Caco-2 (cell line): ENCODE measurements around the gene ETV6. TPM values are rescaled to one million over a fixed set of nuclear protein-coding genes. Genes with fewer than 3 reads are reported as not detected.

Source experiments
- BruUV-seq: library from RNA; stranded (reverse); fragments of 400-500 nt; replicated peaks from 2 replicates; lab custom pipeline; 2021; lab: Mats Ljungman, UMichigan
- CTCF ChIA-PET: fragments of 300-600 bp; sonication (Branson Sonifier 250); formaldehyde crosslinking; loops from one replicate; lab custom pipeline; 2022; ENCODE audit warnings: antibody characterized with exemption; lab: Charles Lee
- POLR2A ChIA-PET: fragments of 300-600 bp; sonication (Branson Sonifier 250); formaldehyde crosslinking; loops from one replicate; lab custom pipeline; 2022; ENCODE audit warnings: antibody characterized with exemption; lab: Charles Lee
- DNase-seq, 2 experiments: peaks; one replicate each; pipeline versions ENCODE4 v3.0.0 to v3.0.0-alpha.2; 2020 to 2022
- H3K27me3 ChIP-seq: replicated peaks from 2 replicates; pipeline ENCODE4 v1.6.0; 2011; ENCODE audit warnings: low read length; ENCODE audit not compliant: control insufficient read depth, insufficient read depth
- H3K36me3 ChIP-seq: 2 replicates; pipeline ENCODE4 v1.5.1; 2011; ENCODE audit warnings: low read length; ENCODE audit not compliant: control insufficient read depth, insufficient read depth
- H3K4me1 ChIP-seq: fragments of 250-450 bp; sonication (Bioruptor Pico); 2 replicates; pipeline ENCODE4 v1.5.1; 2020; ENCODE audit warnings: mild to moderate bottlenecking
- H3K4me3 ChIP-seq: 2 replicates; pipeline ENCODE4 v1.5.1; 2011; ENCODE audit warnings: low read depth, mild to moderate bottlenecking, control low read depth, low read length
- H3K9me3 ChIP-seq: fragments of 250-450 bp; sonication (Bioruptor Pico); 2 replicates; pipeline ENCODE4 v1.5.1; 2020; ENCODE audit warnings: mild to moderate bottlenecking, moderate library complexity
- H3K27ac Mint-ChIP-seq: one replicate; pipeline ENCODE4 v1.8.0; 2022; ENCODE audit warnings: mixed read lengths; ENCODE audit not compliant: unreplicated experiment
- H3K27me3 Mint-ChIP-seq: one replicate; pipeline ENCODE4 v1.8.0; 2022; ENCODE audit warnings: mixed read lengths; ENCODE audit not compliant: insufficient read depth, unreplicated experiment
- H3K36me3 Mint-ChIP-seq: one replicate; pipeline ENCODE4 v1.8.0; 2022; ENCODE audit warnings: mild to moderate bottlenecking, mixed read lengths; ENCODE audit not compliant: insufficient read depth, unreplicated experiment
- H3K4me1 Mint-ChIP-seq: one replicate; pipeline ENCODE4 v1.8.0; 2022; ENCODE audit warnings: low read depth, mixed read lengths; ENCODE audit not compliant: unreplicated experiment
- H3K4me3 Mint-ChIP-seq: one replicate; pipeline ENCODE4 v1.8.0; 2022; ENCODE audit warnings: mild to moderate bottlenecking, moderate library complexity, mixed read lengths; ENCODE audit not compliant: unreplicated experiment
- H3K9me3 Mint-ChIP-seq: one replicate; pipeline ENCODE4 v1.8.0; 2022; ENCODE audit warnings: mixed read lengths; ENCODE audit not compliant: unreplicated experiment
- CTCF ChIP-seq, 2 experiments: fragments of 200-600 bp in 1 of 2; IDR thresholded peaks; 1 replicate in 1 of 2; 2 replicates in 1 of 2; pipeline versions ENCODE4 v1.5.1 to v1.8.0; 2011 to 2022; ENCODE audit warnings: antibody characterized with exemption in 1 of 2, control low read depth in 1 of 2, inconsistent platforms in 1 of 2, low read depth in 1 of 2, low read length in 1 of 2, mild to moderate bottlenecking in 1 of 2, moderate library complexity in 1 of 2; ENCODE audit not compliant: insufficient read depth in 1 of 2, severe bottlenecking in 1 of 2, unreplicated experiment in 1 of 2
- intact Hi-C: fragments of 100-400 bp; cut with micrococcal nuclease; formaldehyde crosslinking; loops from one replicate; pipeline ENCODE4 v1.10.0; 2022; ENCODE audit not compliant: unreplicated experiment
- total RNA-seq: library from RNA; stranded (reverse); gene quantifications from 2 replicates; pipeline ENCODE4 v1.2.3, GENCODE V29; 2022

Gene ETV6
- total RNA-seq, 1 experiment from 2014 or later, result 15.6 TPM

GRCh38 chr12:11724888-11725311 lies 75.4 kb downstream of the ETV6 start:
- Mint-ChIP-seq H3K4me1 (peaks cover 14% of the 10 kb centered on the region), H3K27ac (no peak overlapping the region), H3K4me3 (no peak overlapping the region), H3K36me3 (no peaks in the 10 kb centered on the region), H3K27me3 (no peaks in the 10 kb centered on the region), H3K9me3 (no peaks in the 10 kb centered on the region)
- TF ChIP-seq CTCF (IDR thresholded peaks at IDR 0.05; ENCODE audit: insufficient read depth in 1 of 2, low read depth in 1 of 2, low read length in 1 of 2, severe bottlenecking in 1 of 2, unreplicated experiment in 1 of 2), result no peak
- POLR2A ChIA-PET, result interaction anchor here (0.6 to 0.7 kb wide), 3 partner anchors 108 to 965 kb away, joined by 3 to 4 read pairs (median 3); no protein-coding TSS in a partner anchor
- H3K4me3 ChIP-seq, result no peak overlapping the region
- H3K27me3 ChIP-seq, result no peaks in the 10 kb centered on the region
- peaks cover 15% of the 10 kb centered on the region for H3K4me1 ChIP-seq
- no peaks in the 10 kb centered on the region for H3K36me3 ChIP-seq
- no peak for DNase-seq
- CTCF ChIA-PET, result no interaction called here
- intact Hi-C loops, result no loop called here
- BruUV-seq, result no TSS peak
- H3K9me3 ChIP-seq, result no peaks in the 10 kb centered on the region

GRCh38 chr12:11725686-11726085 lies 76.2 kb downstream of the ETV6 start:
- POLR2A ChIA-PET, result no interaction called here
- no peaks in the 10 kb centered on the region for H3K27me3 ChIP-seq
- Mint-ChIP-seq H3K4me3 (no peak overlapping the region), H3K4me1 (peaks cover 18% of the 10 kb centered on the region), H3K27me3 (no peaks in the 10 kb centered on the region), H3K36me3 (no peaks in the 10 kb centered on the region), H3K27ac (no peak overlapping the region), H3K9me3 (no peaks in the 10 kb centered on the region)
- H3K9me3 ChIP-seq, result no peaks in the 10 kb centered on the region
- no peaks in the 10 kb centered on the region for H3K36me3 ChIP-seq
- no TSS peak for BruUV-seq
- intact Hi-C loops, result no loop called here
- no peak for TF ChIP-seq CTCF (IDR thresholded peaks at IDR 0.05; ENCODE audit: insufficient read depth in 1 of 2, low read depth in 1 of 2, low read length in 1 of 2, severe bottlenecking in 1 of 2, unreplicated experiment in 1 of 2)
- CTCF ChIA-PET, result no interaction called here
- no peak overlapping the region for H3K4me3 ChIP-seq
- H3K4me1 ChIP-seq, result peaks cover 23% of the 10 kb centered on the region
- no peak for DNase-seq

- no peak overlapping the region for H3K4me3 Mint-ChIP-seq
- H3K9me3 Mint-ChIP-seq, result no peaks in the 10 kb centered on the region
- H3K4me1 ChIP-seq, result peaks cover 23% of the 10 kb centered on the region
- peaks cover 18% of the 10 kb centered on the region for H3K4me1 Mint-ChIP-seq
- no peak overlapping the region for H3K4me3 ChIP-seq
- H3K36me3 Mint-ChIP-seq, result no peaks in the 10 kb centered on the region
- no peak for TF ChIP-seq CTCF (IDR thresholded peaks at IDR 0.05; ENCODE audit: insufficient read depth in 1 of 2, low read depth in 1 of 2, low read length in 1 of 2, severe bottlenecking in 1 of 2, unreplicated experiment in 1 of 2)
- no peak overlapping the region for H3K27ac Mint-ChIP-seq
- H3K9me3 ChIP-seq, result no peaks in the 10 kb centered on the region
- H3K27me3 ChIP-seq, result no peaks in the 10 kb centered on the region
- BruUV-seq, result no TSS peak
- H3K27me3 Mint-ChIP-seq, result no peaks in the 10 kb centered on the region
- POLR2A ChIA-PET, result no interaction called here
- CTCF ChIA-PET, result no interaction called here
- H3K36me3 ChIP-seq, result no peaks in the 10 kb centered on the region
- intact Hi-C loops, result no loop called here
- DNase-seq, result no peak
These were observed 77.2 kb downstream of the ETV6 start for GRCh38 chr12:11726659-11727058.
